Measurements from ENCODE around the gene MRPS6. TPM values are rescaled to one million over a fixed set of nuclear protein-coding genes. Genes with fewer than 3 reads are reported as not detected.

MRPS6 gene
- total and polyA plus RNA-seq, 2 experiments from 2014 or later, result 13.7 to 83.9 TPM

DNA sequence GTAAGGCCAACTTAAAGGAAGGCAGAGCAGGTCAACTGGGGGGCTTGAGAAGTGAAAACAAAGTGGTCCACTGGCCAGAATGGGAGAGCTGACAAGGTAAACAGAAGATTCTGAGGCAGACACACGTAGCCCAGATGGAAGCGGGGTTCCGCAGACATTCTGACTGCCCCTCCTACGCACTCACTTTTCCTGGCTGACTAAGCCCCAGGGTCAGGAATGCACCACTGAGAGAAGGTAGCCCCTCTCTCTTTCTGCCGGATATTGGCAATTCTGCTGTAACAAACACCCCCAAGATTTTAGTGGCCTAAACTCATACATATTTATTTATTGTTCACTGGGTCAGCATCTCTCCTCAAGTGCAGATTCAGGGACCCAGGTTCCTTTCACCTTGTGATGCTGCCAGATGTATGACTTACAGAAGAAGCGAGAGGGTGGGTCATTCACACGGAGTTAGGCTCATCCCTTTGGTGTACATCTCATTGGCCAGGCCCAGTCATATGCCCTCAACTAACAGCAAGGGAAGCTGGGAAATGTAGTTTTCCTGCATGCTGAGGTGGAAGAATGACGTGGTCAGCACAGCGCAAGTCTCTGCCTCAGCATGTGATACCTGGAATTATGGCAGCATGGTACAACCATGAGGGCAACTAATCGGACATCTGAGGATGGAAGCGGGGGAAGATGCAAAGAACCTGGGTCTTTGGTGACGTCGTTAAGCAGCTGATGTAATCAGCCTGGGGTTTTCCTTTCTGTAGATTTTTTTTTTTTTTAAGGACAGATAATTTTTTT lies 43.4 kb upstream of the MRPS6 start:
- TF ChIP-seq EZH2phosphoT487 (IDR thresholded peaks at IDR 0.05; ENCODE audit: insufficient read depth, low read depth) (no peak), EZH2 (IDR thresholded peaks at IDR 0.05; ENCODE audit: insufficient read depth, poor library complexity, severe bottlenecking) (no peak)
- peak; percentile 91 for DNase-seq

GRCh38 chr21:34031835-34032370 lies 41.5 kb upstream of the MRPS6 start:
- peaks cover 21% of the 10 kb centered on the region for H3K4me1 ChIP-seq (ENCODE audit: insufficient read depth)
- in situ Hi-C loops (cut with MboI), result no loop called here
- H4K20me1 ChIP-seq (ENCODE audit: insufficient read depth), result no peaks in the 10 kb centered on the region
- H3K79me2 ChIP-seq (ENCODE audit: insufficient read depth), result no peaks in the 10 kb centered on the region
- no peak overlapping the region for H3K9ac ChIP-seq
- no peak overlapping the region for H3K4me3 ChIP-seq
- H3K27me3 ChIP-seq (replicated peaks; ENCODE audit: insufficient read depth), result no peaks in the 10 kb centered on the region
- H3K36me3 ChIP-seq (ENCODE audit: low read depth), result no peaks in the 10 kb centered on the region
- no peak overlapping the region for H2AFZ ChIP-seq
- H3K27ac ChIP-seq, result no peak overlapping the region
- DNase-seq, result no peak
- no peaks in the 10 kb centered on the region for H3K9me3 ChIP-seq (ENCODE audit: low read depth)
- peaks cover 9% of the 10 kb centered on the region; the same call in 1 of the 2 replicates for H3F3A ChIP-seq (ENCODE audit: insufficient read depth)
- H3K4me2 ChIP-seq (ENCODE audit: unreplicated experiment), result no peak overlapping the region
- TF ChIP-seq EZH2phosphoT487 (IDR thresholded peaks at IDR 0.05; ENCODE audit: insufficient read depth, low read depth), result no peak
- TF ChIP-seq EZH2 (IDR thresholded peaks at IDR 0.05; ENCODE audit: insufficient read depth, poor library complexity, severe bottlenecking), result no peak
- WGBS, 2 experiments (ENCODE audit: low coverage in 1 of 2, low lambda C conversion rate in 2 of 2, missing lambda C conversion rate in 2 of 2), result 87 to 89% methylated on average over 11 of the region's 11 CpGs
- no peaks in the 10 kb centered on the region for H3K9me2 ChIP-seq (ENCODE audit: insufficient read depth)

More for the DNA sequence above, 43.4 kb upstream of the MRPS6 start:
- WGBS, 2 experiments (ENCODE audit: low coverage in 1 of 2, low lambda C conversion rate in 2 of 2, missing lambda C conversion rate in 2 of 2), result 30 to 32% methylated on average over 13 of the region's 13 CpGs
- H3K27me3 ChIP-seq (replicated peaks; ENCODE audit: insufficient read depth), result no peaks in the 10 kb centered on the region
- H3K36me3 ChIP-seq (ENCODE audit: low read depth), result no peaks in the 10 kb centered on the region
- H3K9me2 ChIP-seq (ENCODE audit: insufficient read depth), result no peaks in the 10 kb centered on the region
- H3K9me3 ChIP-seq (ENCODE audit: low read depth), result no peaks in the 10 kb centered on the region
- H3K4me1 ChIP-seq (ENCODE audit: insufficient read depth), result peaks cover 21% of the 10 kb centered on the region
- H3K4me2 ChIP-seq (ENCODE audit: unreplicated experiment), result peak overlapping the region; percentile 53
- H4K20me1 ChIP-seq (ENCODE audit: insufficient read depth), result no peaks in the 10 kb centered on the region
- no peaks in the 10 kb centered on the region for H3K79me2 ChIP-seq (ENCODE audit: insufficient read depth)
- H3K27ac ChIP-seq, result no peak overlapping the region
- H3K9ac ChIP-seq, result peak overlapping the region; percentile 32; the same call in 1 of the 2 replicates
- in situ Hi-C loops (cut with MboI), result no loop called here
- peaks cover 9% of the 10 kb centered on the region; the same call in 1 of the 2 replicates for H3F3A ChIP-seq (ENCODE audit: insufficient read depth)
- H2AFZ ChIP-seq, result peak overlapping the region; percentile 69
- H3K4me3 ChIP-seq, result peak overlapping the region; percentile 58

DNA sequence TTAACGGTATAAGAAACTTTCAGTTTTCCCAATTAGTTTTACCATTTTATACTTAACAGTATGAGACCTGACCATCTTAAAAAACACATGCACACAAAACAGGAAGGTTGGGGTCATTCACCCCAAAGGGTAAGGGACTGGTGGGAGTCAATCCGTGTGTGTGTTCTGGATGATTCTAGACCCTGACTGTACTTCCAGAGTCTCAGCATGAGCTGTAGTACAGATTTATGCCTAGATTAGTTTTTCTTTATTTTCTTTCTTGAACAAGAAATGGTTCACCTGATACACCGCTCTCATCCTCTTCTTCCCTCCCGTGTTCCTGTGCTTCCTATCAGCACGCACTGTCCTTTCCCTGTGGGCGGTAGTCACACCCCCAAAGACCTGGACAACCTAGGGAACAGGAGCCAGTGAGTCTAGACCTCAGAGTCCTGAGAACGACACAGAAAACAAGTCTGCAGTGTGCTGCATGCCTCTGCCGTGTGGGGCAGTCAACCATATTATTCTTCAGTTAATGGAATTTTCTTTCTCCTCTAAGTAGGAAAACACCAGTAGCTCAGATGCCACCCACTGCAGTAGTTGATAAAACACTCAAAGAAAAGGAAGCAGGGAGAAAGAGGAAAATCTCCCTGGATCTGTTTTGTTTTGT lies 38.9 kb upstream of the MRPS6 start:
- H3K4me2 ChIP-seq (ENCODE audit: unreplicated experiment), result no peak overlapping the region
- no peaks in the 10 kb centered on the region for H3K27me3 ChIP-seq (replicated peaks; ENCODE audit: insufficient read depth)
- no peak for DNase-seq
- H3K9me2 ChIP-seq (ENCODE audit: insufficient read depth), result no peaks in the 10 kb centered on the region
- H4K20me1 ChIP-seq (ENCODE audit: insufficient read depth), result no peaks in the 10 kb centered on the region
- no peaks in the 10 kb centered on the region for H3K36me3 ChIP-seq (ENCODE audit: low read depth)
- no peak for TF ChIP-seq EZH2 (IDR thresholded peaks at IDR 0.05; ENCODE audit: insufficient read depth, poor library complexity, severe bottlenecking)
- no peak for TF ChIP-seq EZH2phosphoT487 (IDR thresholded peaks at IDR 0.05; ENCODE audit: insufficient read depth, low read depth)
- H3K9me3 ChIP-seq (ENCODE audit: low read depth), result no peaks in the 10 kb centered on the region
- H3K79me2 ChIP-seq (ENCODE audit: insufficient read depth), result no peaks in the 10 kb centered on the region
- no peak overlapping the region for H2AFZ ChIP-seq
- H3F3A ChIP-seq (ENCODE audit: insufficient read depth), result peaks cover 14% of the 10 kb centered on the region
- H3K9ac ChIP-seq, result no peak overlapping the region
- no peak overlapping the region for H3K4me3 ChIP-seq
- in situ Hi-C loops (cut with MboI), result no loop called here
- WGBS, 2 experiments (ENCODE audit: low coverage in 1 of 2, low lambda C conversion rate in 2 of 2, missing lambda C conversion rate in 2 of 2), result 69 to 76% methylated on average over 8 of the region's 8 CpGs
- no peak overlapping the region for H3K27ac ChIP-seq
- H3K4me1 ChIP-seq (ENCODE audit: insufficient read depth), result peaks cover 16% of the 10 kb centered on the region

GRCh38 chr21:34035619-34036354 lies 37.6 kb upstream of the MRPS6 start:
- Histone ChIP-seq H3K79me2 (ENCODE audit: insufficient read depth) (no peaks in the 10 kb centered on the region), H3K27me3 (replicated peaks; ENCODE audit: insufficient read depth) (no peaks in the 10 kb centered on the region), H3K4me3 (no peak overlapping the region), H3K4me1 (ENCODE audit: insufficient read depth) (peaks cover 11% of the 10 kb centered on the region), H3K36me3 (ENCODE audit: low read depth) (no peaks in the 10 kb centered on the region), H3K27ac (no peak overlapping the region), H4K20me1 (ENCODE audit: insufficient read depth) (no peaks in the 10 kb centered on the region), H3K4me2 (ENCODE audit: unreplicated experiment) (no peak overlapping the region), H2AFZ (no peak overlapping the region), H3F3A (ENCODE audit: insufficient read depth) (peaks cover 14% of the 10 kb centered on the region), H3K9me3 (ENCODE audit: low read depth) (no peaks in the 10 kb centered on the region), H3K9me2 (ENCODE audit: insufficient read depth) (no peaks in the 10 kb centered on the region), H3K9ac (no peak overlapping the region)
- DNase-seq, result no peak
- in situ Hi-C loops (cut with MboI), result no loop called here
- TF ChIP-seq EZH2phosphoT487 (IDR thresholded peaks at IDR 0.05; ENCODE audit: insufficient read depth, low read depth) (no peak), EZH2 (IDR thresholded peaks at IDR 0.05; ENCODE audit: insufficient read depth, poor library complexity, severe bottlenecking) (no peak)
- WGBS, 2 experiments (ENCODE audit: low coverage in 1 of 2, low lambda C conversion rate in 2 of 2, missing lambda C conversion rate in 2 of 2), result 81 to 87% methylated on average over 8 of the region's 8 CpGs
